Loucy (cell line): ENCODE measurements around the gene RAMAC.

Source experiments
- H2AFZ ChIP-seq: fragments of 200-600 bp; sonication (generic); 2 replicates; pipeline ENCODE4 v1.6.0; 2016; ENCODE audit warnings: antibody characterized with exemption, mild to moderate bottlenecking, low read length, moderate library complexity
- H3F3A ChIP-seq: fragments of 200-600 bp; 2 replicates; pipeline ENCODE4 v1.6.0; 2016; ENCODE audit warnings: antibody characterized with exemption, low read depth, mild to moderate bottlenecking
- H3K27me3 ChIP-seq: fragments of 200-600 bp; sonication (generic); 2 replicates; pipeline ENCODE4 v1.6.1; 2014; ENCODE audit warnings: low read length, mild to moderate bottlenecking; ENCODE audit not compliant: insufficient read depth, poor library complexity, severe bottlenecking
- H3K36me3 ChIP-seq: fragments of 200-600 bp; sonication (generic); 2 replicates; pipeline ENCODE4 v1.6.1; 2016; ENCODE audit warnings: low read length; ENCODE audit not compliant: insufficient read depth
- H3K4me1 ChIP-seq: fragments of 200-600 bp; sonication (generic); 2 replicates; pipeline ENCODE4 v1.5.1; 2014; ENCODE audit warnings: low read length, mild to moderate bottlenecking; ENCODE audit not compliant: insufficient read depth, poor library complexity, severe bottlenecking
- H3K4me2 ChIP-seq: fragments of 200-600 bp; sonication (generic); 2 replicates; pipeline ENCODE4 v1.6.0; 2014; ENCODE audit warnings: antibody characterized with exemption, low read length, low read depth, mild to moderate bottlenecking; ENCODE audit not compliant: poor library complexity, severe bottlenecking
- H3K4me3 ChIP-seq: fragments of 200-600 bp; sonication (generic); 2 replicates; pipeline ENCODE4 v1.5.1; 2014; ENCODE audit warnings: low read length, mild to moderate bottlenecking, mixed read lengths; ENCODE audit not compliant: poor library complexity, severe bottlenecking
- H3K79me2 ChIP-seq: fragments of 200-600 bp; sonication (generic); 2 replicates; pipeline ENCODE4 v1.6.1; 2014; ENCODE audit warnings: low read length; ENCODE audit not compliant: insufficient read depth
- H3K9ac ChIP-seq: fragments of 200-600 bp; sonication (generic); 2 replicates; pipeline ENCODE4 v1.6.0; 2014; ENCODE audit warnings: mild to moderate bottlenecking, low read depth, low read length, moderate library complexity; ENCODE audit not compliant: poor library complexity, severe bottlenecking
- H3K9me2 ChIP-seq: fragments of 200-600 bp; sonication (generic); replicated peaks from 2 replicates; pipeline ENCODE4 v1.6.1; 2016; ENCODE audit warnings: low read depth, low read length, mixed read lengths
- H3K9me3 ChIP-seq: fragments of 200-600 bp; sonication (generic); 2 replicates; pipeline ENCODE4 v1.6.1; 2014; ENCODE audit warnings: mild to moderate bottlenecking, antibody characterized with exemption, low read length, low read depth; ENCODE audit not compliant: insufficient read depth
- H4K20me1 ChIP-seq: fragments of 200-600 bp; sonication (generic); 2 replicates; pipeline ENCODE4 v1.6.0; 2014; ENCODE audit warnings: antibody characterized with exemption, low read length, mild to moderate bottlenecking; ENCODE audit not compliant: insufficient read depth, poor library complexity, severe bottlenecking
- EZH2phosphoT487 ChIP-seq: fragments of 200-600 bp; IDR thresholded peaks from 2 replicates; pipeline ENCODE4 v1.6.1; 2018; ENCODE audit warnings: antibody characterized with exemption, mild to moderate bottlenecking, moderate library complexity, borderline replicate concordance
- TF ChIP-seq, protein P1 (sequence below): fragments of 200-600 bp; sonication (generic); conservative IDR thresholded peaks from 2 replicates; pipeline ENCODE4 v1.5.1; 2014; ENCODE audit warnings: mild to moderate bottlenecking, antibody characterized with exemption, low read length

Gene RAMAC

DNA sequence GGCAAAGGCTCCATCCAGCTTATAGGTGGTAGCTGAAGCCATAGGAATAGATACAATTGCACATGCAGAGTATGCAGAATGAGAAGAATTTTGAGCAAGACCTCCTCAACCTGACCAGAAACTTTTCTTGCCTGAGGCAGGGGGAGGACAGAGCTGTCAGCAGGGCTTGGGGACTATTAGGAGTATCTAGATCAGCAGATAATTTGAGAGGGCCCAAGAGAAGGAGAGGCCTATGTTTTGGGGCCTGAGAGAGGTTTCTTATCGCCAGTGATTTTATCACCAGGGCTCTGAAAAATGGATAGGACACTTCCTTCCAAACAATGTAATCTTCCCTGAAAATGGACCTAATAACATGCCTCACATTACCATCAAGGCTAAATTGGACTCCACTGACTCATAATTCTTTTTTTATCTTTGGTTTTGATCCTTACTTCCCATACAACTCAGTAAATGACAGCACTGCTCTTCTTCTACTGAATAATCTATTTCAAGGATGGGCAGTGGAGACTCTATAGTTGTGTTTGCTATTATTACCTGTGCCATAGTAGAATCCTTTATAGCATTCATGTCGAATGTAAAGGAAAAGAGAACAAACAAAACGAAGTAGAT lies 15.8 kb upstream of the RAMAC start:
- Histone ChIP-seq H2AFZ (no peak overlapping the region), H3K9me2 (no peaks in the 10 kb centered on the region), H3F3A (no peaks in the 10 kb centered on the region), H3K36me3 (no peaks in the 10 kb centered on the region), H3K79me2 (no peaks in the 10 kb centered on the region), H3K4me1 (no peaks in the 10 kb centered on the region), H3K4me2 (no peak overlapping the region), H3K9me3 (no peaks in the 10 kb centered on the region), H3K27me3 (no peaks in the 10 kb centered on the region), H3K4me3 (no peak overlapping the region), H3K9ac (no peak overlapping the region), H4K20me1 (no peaks in the 10 kb centered on the region)
- TF ChIP-seq, protein P1, sequence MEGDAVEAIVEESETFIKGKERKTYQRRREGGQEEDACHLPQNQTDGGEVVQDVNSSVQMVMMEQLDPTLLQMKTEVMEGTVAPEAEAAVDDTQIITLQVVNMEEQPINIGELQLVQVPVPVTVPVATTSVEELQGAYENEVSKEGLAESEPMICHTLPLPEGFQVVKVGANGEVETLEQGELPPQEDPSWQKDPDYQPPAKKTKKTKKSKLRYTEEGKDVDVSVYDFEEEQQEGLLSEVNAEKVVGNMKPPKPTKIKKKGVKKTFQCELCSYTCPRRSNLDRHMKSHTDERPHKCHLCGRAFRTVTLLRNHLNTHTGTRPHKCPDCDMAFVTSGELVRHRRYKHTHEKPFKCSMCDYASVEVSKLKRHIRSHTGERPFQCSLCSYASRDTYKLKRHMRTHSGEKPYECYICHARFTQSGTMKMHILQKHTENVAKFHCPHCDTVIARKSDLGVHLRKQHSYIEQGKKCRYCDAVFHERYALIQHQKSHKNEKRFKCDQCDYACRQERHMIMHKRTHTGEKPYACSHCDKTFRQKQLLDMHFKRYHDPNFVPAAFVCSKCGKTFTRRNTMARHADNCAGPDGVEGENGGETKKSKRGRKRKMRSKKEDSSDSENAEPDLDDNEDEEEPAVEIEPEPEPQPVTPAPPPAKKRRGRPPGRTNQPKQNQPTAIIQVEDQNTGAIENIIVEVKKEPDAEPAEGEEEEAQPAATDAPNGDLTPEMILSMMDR: no peak
- no peak for TF ChIP-seq EZH2phosphoT487

GRCh38 chr15:82970696-82971095 lies 15.3 kb upstream of the RAMAC start:
- Histone ChIP-seq H3K9me2 (no peaks in the 10 kb centered on the region), H3F3A (no peaks in the 10 kb centered on the region), H3K9ac (no peak overlapping the region), H3K4me2 (no peak overlapping the region), H2AFZ (no peak overlapping the region), H3K27me3 (no peaks in the 10 kb centered on the region), H3K9me3 (no peaks in the 10 kb centered on the region), H3K4me3 (no peak overlapping the region), H4K20me1 (no peaks in the 10 kb centered on the region), H3K79me2 (no peaks in the 10 kb centered on the region), H3K4me1 (no peaks in the 10 kb centered on the region), H3K36me3 (no peaks in the 10 kb centered on the region)
- no peak for TF ChIP-seq EZH2phosphoT487
- TF ChIP-seq, protein P1: no peak

- no peaks in the 10 kb centered on the region for H4K20me1 ChIP-seq
- H3K9ac ChIP-seq: no peak overlapping the region
- H3K79me2 ChIP-seq: no peaks in the 10 kb centered on the region
- no peaks in the 10 kb centered on the region for H3K9me2 ChIP-seq
- no peak overlapping the region for H3K4me2 ChIP-seq
- H3K9me3 ChIP-seq: no peaks in the 10 kb centered on the region
- no peaks in the 10 kb centered on the region for H3F3A ChIP-seq
- H3K36me3 ChIP-seq: no peaks in the 10 kb centered on the region
- no peak overlapping the region for H3K4me3 ChIP-seq
- no peaks in the 10 kb centered on the region for H3K4me1 ChIP-seq
- no peak overlapping the region for H2AFZ ChIP-seq
- H3K27me3 ChIP-seq: no peaks in the 10 kb centered on the region
- no peak for TF ChIP-seq EZH2phosphoT487
- TF ChIP-seq, protein P1: no peak
These were observed 14.6 kb upstream of the RAMAC start for GRCh38 chr15:82971218-82971984.
